Left lobe of liver (tissue), 2 donors: Measurements from ENCODE around the gene LSP1. TPM values are rescaled to one million over a fixed set of nuclear protein-coding genes. Genes with fewer than 3 reads are reported as not detected.

Experiments used
- ATAC-seq: fragments of 200-7000 bp; cut with Tn5 transposase; one replicate; pipeline ENCODE4 v1.9.1; 2020; ENCODE audit warnings: mild to moderate bottlenecking, moderate library complexity
- DNase-seq: peaks from one replicate; pipeline ENCODE4 v3.0.0-alpha.2; 2020; ENCODE audit warnings: low spot score
- total RNA-seq: library from RNA; stranded (reverse); gene quantifications from one replicate; pipeline ENCODE4 v1.2.1, GENCODE V29; 2021
- donor health status: DM: no; HTN: no; CAD: no; lungs with moderate emphysema.
- donor health status: DM: no; HTN: yes; CAD: no.

LSP1 gene
- total RNA-seq, 1 donor from 2014 or later, result 3.6 TPM

GRCh38 chr11:1824221-1825038 is 28.5 kb upstream of the LSP1 start:
- DNase-seq (no peak), ATAC-seq (no peak)

DNA sequence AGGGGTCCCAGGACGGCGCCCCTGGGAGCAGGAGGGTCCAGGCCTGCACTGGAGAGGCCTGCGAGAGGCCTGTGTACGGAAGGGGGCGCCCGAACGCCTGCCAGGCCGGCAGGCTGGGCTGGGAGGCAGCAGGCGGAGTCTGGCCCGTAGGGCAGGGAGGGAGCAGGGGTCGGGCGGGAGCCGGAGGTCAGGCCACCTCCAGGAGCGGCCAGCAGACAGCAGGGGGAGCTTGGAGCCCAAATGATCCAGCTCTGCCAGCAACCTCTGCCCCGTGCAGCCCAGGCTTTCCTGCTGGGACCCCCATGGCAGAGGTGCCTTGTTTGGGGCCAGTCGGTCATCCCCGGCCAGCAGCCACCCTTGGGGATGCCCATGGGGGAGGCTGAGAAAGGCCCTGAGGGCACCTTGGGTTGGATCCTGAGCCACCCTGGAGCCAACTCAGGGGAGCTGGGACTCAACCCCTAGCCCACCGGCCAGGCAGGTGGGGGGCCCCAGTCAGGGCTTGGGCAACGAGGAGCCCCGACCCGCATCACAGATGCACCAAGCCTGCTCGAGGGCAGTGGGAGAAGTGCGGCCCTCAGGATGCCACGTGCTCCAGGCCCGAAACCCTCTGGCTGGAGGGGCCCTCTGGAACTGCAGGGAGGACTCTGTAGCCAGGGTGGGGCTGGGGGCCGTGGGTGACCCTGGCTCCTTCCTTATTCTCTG is 27.7 kb upstream of the LSP1 start:
- DNase-seq, result peak; percentile 67
- ATAC-seq, result peak; percentile 86

DNA sequence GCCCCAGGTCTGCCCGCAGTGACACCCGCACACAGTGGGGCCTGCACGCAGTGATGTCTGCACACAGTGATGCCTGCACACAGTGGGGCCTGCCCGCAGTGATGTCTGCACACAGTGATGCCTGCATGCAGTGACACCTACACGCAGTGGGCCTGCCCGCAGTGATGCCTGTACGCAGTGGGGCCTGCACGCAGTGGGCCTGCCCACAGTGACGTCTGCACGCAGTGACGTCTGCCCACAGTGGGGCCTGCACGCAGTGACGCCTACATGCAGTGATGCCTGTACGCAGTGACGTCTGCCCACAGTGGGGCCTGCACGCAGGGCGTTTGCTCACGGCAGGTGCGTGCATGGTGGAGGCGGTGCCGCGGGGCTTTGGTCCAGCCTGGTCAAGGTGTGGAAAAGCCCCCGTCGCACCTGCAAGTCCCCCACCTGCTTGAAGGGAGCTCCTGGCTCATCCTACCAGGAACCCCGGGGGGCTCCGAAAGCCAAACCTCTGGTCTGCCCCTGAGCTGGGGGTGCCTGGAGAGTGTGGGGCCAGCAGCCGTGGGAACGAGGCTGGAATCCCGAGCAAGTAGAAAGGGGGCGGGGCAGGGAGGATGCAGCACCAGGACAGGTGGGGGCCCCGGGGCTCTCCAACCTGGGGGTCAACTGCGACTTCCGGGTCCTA is 27.0 kb upstream of the LSP1 start:
- ATAC-seq (no peak), DNase-seq (no peak)

- ATAC-seq, result no peak
- DNase-seq, result peak; percentile 49
Observed at GRCh38 chr11:1826552-1827094, 26.3 kb upstream of the LSP1 start.

DNA sequence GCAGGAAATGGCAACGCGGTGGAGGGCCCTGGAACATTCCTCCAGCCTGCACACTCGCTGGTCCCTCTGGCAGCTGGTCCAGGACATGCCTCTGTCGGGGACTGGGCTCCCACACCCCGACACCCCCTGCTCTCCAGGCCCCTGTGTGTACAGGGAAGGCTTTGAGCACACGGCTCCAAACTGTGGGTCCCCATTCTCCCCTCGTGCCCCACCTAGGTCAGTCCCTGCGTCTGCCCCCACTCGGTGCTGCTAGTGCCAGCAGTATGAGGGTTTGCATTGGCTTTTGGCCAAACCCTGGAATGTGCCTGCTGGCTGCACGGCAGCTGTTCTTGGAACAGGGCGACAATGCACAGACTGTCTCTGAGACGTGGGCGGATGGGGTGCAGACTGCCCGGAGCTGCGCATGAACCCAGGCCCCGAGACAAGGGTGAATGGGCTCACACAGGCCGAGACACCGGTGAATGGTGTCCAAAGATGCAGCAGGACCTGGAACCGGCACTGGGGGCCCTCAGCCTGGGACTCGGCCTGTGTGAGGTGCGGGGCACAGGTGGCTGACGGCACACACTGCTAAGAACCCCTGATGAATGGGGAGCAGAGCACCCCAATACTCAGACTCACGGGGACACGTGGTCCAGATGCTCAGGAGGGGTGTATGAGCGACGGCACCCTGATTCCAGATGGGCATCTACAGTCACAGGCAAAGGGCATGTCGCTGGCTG is 25.6 kb upstream of the LSP1 start:
- peak; percentile 38 for ATAC-seq
- peak; percentile 73 for DNase-seq

DNA sequence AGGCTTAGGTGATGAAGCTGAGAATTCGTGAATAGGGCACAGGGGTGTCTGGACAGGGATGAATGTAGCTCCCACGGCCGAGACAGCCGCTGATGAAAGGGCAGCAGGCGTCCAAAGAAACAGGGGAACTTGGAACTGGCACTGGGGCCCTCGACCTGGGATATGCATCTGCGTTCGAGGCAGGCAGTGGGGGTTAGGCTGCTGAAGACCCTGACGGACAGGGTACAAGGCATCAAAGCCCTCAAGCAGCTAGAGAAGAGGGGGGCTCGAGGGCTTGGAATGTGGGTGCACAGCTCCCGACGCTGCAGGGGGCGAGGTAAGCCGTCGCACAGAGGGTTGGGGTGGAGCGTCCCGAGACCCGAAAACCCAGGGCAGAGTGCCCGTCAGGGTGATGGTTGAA is 25.0 kb upstream of the LSP1 start:
- ATAC-seq (no peak), DNase-seq (no peak)

GRCh38 chr11:1828542-1828941 is 24.3 kb upstream of the LSP1 start:
- ATAC-seq (no peak), DNase-seq (no peak)

- DNase-seq, result no peak
- no peak for ATAC-seq
Observed at GRCh38 chr11:1829039-1829820, 23.7 kb upstream of the LSP1 start.

GRCh38 chr11:1830004-1830321 is 22.9 kb upstream of the LSP1 start:
- ATAC-seq (no peak), DNase-seq (no peak)

DNA sequence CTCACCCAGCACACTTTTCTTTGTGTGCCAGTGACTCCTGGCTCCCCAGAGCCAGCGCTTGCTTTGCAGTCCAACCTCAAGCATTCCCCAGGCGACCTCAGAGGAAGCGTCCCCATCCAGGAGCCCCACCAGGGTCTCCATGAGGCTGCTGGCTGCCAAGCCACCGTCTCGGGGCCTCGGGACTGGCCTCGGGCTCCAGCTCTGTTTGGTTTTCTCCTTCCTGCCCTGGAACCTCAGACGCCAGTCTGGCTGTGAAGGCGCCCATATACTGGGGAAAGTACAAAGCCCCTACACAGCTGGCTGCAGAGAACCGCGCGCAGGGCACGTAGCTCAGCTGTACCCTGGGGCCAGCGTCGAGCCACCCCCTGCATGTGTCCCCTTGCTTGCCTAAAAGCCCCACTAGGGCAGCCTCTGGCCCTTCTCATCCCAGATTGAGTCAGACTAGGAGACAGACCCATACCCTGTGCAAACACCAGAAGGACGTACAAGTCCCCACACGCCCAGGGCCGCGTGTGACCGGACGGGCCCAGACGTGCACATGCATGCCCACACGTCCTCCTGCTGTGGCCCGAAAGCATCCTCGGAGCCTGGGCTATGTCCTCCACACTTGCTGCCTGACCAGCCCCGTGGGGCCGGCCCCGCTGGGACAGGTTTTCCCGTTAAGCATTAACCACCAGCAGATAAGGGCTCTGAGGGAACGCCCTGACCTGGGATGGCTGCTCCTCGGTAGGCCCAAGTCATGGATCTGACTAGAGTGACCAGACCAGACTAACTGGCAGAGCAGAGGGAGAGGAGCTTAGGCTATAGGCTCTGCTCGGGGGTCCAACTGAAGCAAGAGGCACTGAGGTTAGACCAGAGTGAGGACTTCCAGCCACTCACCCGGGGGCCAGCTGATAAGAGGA is 22.3 kb upstream of the LSP1 start:
- ATAC-seq (peak; percentile 83), DNase-seq (peak; percentile 79)

DNA sequence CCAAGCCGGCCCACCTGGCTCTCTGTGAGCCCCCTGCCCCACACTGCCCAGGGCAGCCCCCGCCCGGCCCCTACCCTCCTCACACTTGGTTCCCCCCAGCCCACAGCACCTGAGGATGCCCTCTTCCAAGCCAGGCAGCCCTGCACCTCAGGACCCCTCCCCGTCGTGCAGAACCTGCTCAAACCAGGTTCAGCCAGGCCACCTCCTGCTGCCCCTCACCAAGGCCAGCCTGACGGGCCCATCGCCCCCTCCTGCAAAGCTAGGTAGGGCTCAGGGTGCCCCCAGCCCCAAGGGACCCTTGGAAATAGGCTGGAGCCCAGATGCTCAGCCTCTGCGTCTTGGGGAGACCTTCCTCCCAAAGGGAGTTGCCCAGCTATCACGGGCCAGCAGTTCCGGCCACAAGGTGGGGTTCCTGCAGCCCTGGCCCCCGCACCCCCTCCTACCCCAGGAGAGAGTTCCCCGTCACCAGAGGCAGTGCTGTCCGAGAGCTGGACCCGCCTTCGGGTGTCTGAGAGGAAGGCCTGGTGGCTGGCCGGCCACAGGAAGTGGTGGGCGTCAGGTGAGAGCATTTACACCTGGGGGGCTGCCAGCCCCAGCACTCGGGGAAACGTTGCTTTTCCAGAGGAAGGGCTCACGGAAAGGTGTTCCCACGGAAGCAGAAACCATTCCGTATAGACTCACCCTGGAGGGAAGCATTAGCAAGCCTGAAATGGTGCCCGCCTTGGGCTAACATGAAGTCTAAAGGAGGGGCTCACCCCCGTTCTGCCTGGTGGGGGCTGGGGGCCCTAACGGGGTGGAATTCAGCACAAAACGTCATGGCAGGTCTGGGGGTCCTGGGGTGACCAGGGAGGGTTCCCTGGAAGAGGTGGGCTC is 21.3 kb upstream of the LSP1 start:
- no peak for ATAC-seq
- no peak for DNase-seq

DNA sequence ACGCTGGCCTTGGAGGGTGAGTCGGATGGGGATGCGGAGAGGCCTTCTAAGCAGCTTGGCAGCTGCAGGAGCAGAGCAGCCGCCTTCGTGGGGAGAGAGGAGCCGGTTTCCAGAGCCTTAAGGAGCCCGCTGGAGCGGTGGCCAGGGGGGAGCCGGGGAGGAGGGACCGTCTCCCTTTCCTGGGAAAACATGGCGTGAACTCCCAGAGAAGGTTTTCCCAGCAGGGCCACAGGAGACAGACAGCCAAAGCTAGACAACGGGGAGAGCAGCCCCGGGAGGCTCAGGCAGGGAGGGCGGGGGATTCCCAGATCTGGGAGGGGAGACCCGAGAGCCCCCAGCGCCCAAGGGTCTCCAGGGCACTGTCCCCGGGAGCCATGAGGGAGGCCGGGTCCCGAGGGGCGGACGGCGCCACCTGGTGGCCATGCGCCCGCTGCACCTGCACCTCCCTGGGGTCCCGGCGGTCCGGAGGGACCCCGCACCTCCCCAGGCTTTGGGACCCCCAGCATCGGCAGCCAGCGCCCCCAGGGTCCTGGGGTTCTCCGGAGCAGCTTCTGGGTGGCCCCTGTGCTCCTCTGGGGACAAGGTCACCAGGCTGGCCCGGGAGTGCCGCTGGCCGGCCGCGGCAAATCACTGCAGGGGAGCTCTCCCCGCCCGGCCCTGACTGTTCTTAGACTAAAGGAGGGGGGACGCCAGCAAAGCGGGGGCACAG is 20.5 kb upstream of the LSP1 start:
- DNase-seq (no peak), ATAC-seq (peak; percentile 72)

DNA sequence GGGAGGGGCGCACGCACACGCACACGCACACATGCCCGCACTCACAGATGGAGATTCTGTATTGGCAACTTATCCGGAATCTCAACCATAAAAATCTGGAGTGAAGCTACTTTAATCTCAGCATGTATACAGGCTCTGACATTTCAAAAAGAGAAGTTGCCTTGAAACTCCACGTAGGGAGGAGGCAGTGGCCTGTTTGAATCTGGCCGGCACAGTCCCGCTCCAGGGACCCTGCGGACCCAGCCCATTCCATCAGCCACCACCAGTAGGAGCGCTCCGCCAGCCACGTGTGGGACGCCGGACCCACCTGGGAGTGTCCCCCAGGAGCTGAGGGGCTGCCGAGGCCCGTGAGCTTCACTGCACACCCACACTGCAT is 20.0 kb upstream of the LSP1 start:
- no peak for ATAC-seq
- DNase-seq, result no peak

GRCh38 chr11:1834062-1834610 is 18.7 kb upstream of the LSP1 start:
- ATAC-seq (no peak), DNase-seq (no peak)

- DNase-seq (no peak), ATAC-seq (no peak)
Observed at GRCh38 chr11:1834779-1835670, 17.9 kb upstream of the LSP1 start, which contains the start of gene SYT8. TSS of gene SYT8 (plus strand) at chr11:1834990. CDS start at chr11:1835106, 116 bp downstream.

GRCh38 chr11:1835671-1836010 is 17.2 kb upstream of the LSP1 start:
- ATAC-seq (no peak), DNase-seq (no peak)
